GM19043 (cell line): Measurements from ENCODE around the gene ADGRG6.

Experiments
- ATAC-seq: cut with Tn5 transposase; IDR thresholded peaks from one replicate; pipeline ENCODE4 v1.9.1; 2021; ENCODE audit warnings: low read depth; ENCODE audit not compliant: unreplicated experiment

The ADGRG6 gene

DNA sequence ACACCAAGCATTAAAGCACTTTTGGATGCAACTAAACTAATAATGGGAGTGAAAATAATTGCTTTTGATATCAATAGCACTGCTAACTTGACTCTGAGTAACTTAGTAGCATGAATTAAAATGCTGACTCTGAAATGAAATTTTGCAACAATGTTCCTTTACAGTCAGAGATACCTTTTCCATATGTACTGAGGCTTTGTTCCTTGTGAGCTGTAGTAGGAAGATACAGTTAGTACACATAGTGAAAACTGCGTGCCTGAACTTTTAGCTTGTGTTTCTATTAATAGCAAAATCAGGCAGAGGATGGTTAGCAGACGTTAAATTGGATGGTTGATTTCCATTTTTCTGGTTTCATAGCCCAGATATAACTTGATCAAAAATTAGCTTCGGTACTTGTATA, 18.6 kb downstream of the ADGRG6 start:
- ATAC-seq = no peak

DNA sequence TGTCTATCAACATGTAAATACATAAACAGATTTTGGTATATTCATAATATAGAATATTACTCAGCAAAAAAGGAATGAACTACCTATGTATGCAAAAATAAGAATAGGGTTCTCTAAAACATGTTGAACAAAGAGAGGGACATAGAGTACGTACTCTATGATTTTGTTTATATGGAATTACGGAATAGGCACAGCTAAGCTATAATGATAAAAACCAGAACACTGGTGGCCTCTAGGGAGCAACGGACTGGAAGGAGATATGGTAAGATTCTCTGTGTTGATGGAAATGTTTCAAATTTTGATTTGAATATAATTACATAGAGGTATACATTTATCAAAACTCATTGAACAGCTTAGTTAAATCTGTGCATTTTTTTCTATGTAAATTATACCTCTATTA, 19.6 kb downstream of the ADGRG6 start:
- no peak for ATAC-seq

DNA sequence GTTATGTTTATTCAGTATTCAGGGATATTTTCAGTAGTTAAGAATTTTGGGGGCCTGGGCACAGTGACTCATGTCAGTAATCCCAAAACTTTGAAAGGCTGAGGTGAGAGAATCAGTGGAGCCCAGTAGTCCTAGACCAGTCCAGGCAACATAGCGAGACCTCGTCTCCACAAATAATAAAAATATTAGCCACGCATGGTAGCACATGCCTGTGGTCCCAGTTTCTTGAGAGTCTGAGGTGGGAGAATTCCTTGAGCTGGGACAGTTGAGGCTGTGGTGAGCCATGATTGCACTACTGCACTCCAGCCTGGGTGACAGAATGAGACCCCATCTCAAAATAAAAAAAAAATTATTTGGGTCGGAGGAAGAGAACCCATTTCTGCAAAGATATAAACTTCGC, 20.3 kb downstream of the ADGRG6 start:
- ATAC-seq = no peak

DNA sequence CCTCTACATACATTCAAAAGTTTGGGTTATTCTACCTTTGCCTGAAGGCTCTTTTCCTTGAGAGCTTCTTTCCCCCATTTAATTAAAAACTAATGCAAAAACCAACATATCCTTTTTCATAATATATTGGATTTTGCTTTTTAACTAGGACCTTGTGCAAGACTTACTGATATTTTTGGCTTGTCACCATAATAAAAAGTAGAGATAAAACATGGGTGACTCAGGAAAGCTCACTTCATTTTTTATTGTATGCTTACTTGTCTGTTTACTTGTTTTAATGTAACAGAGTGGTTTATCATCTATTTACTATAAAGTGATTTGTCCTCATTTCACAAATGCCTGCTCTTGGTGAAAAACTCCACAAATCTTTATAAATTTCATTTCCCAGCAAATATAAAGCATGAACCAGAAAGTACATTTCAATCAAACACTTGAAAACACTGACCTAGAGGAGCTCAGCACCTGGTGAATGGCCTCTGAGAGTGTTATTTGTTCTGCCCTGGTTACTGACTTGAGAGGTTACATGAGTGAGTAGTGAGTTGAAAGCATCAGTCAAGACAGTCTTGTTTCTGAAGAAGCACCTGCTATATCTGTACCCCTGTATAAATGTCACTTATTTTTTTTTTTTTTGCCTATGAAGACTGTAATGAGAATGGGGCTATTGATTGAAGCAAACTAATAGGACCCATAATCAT, 20.8 kb downstream of the ADGRG6 start:
- ATAC-seq = no peak

DNA sequence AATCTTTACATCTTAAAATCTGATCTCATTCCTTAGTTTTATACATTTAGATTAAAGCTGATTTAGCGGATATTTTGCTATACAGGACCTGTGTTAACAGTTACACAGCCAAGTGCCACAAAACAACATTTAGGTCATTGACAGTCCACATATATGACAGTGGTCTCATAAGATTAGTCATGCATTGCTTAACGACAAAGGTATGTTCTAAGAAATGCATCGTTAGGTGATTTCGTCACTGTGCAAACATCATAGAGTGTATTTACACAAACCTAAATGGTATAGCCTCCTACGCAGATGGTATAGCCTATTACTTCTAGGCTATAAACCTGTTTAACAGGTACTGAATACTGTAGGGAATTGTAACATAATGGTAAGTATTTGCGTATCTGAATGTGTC, 21.6 kb downstream of the ADGRG6 start:
- ATAC-seq = no peak

DNA sequence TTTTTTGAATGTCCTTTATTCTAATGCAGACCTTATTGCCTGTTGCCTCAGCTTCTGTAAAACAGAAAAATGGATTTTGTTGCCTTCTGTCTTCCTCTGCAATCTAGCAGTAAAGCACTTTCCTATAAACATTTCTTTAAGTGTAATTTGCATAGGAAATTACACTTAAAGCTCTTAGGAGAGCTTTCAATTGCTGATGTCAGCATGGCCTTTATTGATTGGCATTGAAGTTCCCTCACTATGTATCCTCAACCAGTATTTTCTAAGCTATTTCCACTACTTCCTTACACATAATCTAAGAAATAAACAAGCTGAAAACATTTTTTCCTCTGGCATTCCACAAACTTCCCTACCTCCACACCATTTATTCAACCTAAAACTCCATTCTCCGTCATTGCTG, 22.3 kb downstream of the ADGRG6 start:
- no peak for ATAC-seq

DNA sequence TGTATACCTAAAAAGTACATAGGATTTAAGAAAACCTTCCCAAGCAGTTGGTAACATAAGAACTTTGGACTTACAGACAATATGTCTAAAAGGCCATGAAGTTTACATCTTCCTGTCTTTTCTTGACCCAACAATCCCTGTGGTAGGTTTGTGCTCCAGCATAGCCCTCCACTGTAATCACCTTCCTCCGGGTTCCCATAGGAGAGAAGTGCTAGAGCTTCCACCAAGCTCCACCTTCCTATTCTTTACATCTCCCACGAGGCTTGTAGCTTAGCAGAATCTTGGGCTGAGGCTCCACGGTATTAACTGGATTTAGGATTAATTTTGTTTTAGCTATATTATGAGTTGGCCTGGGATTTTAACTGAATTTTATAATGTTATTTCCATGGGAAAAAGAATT, 23.3 kb downstream of the ADGRG6 start:
- no peak for ATAC-seq

GRCh38 chr6:142326540-142326939, 24.7 kb downstream of the ADGRG6 start:
- no peak for ATAC-seq

DNA sequence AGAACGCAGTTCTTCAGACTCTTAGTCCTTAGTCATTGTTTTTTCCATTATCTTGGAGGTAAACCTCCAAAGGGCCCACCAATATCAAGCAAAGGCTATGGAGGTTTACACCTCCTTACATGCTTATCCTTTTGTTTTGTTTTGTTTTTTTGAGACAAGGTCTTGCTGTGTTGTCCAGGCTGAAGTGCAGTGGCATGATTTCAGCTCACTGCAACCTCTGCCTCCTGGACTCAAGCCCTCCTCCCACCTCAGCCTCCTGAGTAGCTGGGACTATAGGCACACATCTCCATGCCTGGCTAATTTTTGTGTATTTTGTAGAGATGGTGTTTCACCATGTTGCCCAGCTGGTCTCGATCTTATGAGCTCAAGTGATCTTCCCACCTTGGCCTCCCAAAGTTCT, 26.3 kb downstream of the ADGRG6 start:
- no peak for ATAC-seq

GRCh38 chr6:142329486-142330113, 27.8 kb downstream of the ADGRG6 start:
- no peak for ATAC-seq

GRCh38 chr6:142331075-142331551, 29.3 kb downstream of the ADGRG6 start:
- no peak for ATAC-seq

DNA sequence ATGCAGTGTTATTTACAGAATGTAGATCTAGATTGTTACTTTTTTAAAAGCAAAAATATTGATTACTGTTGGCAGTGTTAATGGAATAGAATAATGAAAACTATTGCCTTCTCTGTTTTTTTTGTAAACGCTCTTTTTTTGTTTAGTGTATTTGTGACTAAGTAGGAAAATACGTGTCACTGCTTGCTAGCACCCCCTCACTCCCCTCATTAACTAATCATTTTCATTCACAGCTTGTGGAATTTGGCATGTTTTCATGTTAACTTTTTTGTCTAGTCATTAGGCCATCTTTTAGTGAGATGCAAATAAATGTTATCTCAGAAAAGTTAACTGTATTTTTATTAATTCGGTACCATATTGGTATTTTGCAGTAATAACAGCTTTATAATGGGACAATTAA, 29.8 kb downstream of the ADGRG6 start:
- ATAC-seq = no peak

DNA sequence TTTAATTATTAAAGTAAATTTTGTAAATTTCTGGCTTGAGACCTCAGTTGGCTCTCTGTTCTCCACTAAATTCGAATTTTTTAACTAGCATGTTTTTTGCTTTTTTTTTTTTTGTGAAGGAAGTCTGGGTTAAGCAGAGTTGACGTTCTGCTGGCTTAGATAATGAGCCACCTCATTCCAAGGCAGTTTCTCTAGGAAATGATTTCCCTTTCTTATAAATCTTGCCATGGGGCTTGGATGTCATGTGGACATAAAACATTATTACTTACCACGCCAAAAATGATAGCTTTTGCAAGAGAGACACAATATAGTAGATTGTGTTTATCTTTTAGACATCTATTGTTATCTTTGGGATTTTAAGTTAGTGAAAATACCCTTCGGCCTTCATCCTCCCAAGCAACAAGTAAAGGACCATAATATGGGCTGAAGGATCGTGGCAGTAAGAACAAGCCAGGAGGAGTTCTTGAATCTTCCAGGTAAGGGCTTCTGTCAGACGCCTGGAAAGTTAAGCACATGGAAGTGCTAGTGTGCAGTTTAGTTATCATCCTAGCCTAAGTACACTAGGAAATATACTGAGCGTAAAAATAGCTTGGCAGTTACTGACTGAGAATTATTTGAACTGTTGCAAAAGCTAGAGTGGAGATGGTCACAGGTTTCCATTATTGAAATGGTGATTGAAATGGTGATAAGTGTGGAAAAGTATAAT, 30.7 kb downstream of the ADGRG6 start:
- no peak for ATAC-seq

DNA sequence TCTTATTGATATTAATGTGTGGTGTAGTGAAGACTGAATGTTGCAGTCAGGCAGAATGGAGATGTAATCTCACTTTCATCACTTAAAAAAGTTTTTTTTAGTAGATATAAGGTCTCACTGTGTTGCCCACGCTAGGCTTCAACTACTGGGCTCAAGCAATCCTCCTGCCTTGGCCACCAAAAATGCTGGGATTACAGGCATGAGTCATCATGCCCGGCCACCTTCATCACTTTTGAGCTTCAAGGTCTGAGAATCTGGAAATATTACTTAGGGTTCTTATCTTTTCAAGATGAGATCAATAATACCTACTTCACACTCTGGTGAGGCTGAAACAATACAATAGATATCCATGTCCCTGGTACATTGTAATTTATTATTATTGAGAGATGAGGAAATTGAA, 31.6 kb downstream of the ADGRG6 start:
- no peak for ATAC-seq

DNA sequence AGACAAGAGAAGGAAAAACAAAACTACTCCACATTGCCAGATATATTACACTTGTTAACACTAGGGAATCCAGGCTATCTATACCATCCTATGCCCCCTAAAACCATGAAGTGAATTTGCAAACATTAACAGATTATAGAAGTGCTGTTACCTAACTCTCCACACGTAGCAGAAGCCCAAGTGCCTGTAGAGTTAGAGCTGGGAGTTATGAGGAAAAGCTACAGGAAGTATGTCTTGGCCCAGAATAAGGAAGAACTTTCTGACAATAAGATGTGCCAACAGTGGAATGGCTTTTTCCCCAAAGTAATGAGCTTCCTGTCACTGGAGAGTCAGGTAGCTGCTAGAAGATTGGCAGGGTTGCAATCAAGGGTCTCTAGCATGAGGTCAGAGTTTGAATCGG, 32.5 kb downstream of the ADGRG6 start:
- no peak for ATAC-seq

DNA sequence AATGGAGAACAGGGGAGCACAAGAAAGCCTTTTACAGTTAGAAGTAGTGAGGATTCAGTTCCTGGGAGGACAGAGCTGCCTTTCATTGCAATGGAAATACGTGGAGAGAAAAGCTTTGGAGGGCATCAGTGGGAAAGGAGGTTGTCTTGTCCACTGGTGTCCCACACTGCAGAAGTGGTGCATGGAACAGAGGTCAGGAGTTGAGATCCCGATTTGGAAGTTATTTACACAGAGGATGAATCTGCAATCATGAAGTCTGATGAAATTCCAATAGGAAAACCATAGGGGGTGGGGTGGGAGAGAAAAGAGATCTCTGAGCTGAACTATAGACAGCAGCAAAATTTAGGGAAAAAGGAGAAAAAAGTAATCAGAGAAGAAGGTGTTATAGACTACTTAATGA, 33.6 kb downstream of the ADGRG6 start:
- no peak for ATAC-seq

DNA sequence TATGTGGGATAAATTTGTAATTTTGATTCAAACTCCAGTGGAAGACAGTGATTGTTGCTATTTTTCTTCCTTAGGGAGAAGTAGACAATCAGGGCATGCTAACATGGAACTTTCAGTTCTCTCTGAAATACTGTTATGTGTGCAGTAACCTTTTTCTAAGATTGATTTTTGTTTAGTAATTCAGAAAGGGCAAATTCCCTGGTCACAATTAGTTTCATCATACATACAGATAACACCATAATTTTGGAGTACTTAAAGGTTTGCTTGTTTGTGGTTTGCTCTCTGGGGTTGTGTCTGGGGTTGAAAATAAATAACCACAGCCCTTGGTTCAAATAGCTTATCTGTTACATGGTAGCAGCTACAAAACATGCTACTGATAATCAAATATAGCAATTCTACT, 34.4 kb downstream of the ADGRG6 start:
- ATAC-seq = no peak

- ATAC-seq = no peak
These were observed 35.0 kb downstream of the ADGRG6 start for GRCh38 chr6:142336787-142337186.

DNA sequence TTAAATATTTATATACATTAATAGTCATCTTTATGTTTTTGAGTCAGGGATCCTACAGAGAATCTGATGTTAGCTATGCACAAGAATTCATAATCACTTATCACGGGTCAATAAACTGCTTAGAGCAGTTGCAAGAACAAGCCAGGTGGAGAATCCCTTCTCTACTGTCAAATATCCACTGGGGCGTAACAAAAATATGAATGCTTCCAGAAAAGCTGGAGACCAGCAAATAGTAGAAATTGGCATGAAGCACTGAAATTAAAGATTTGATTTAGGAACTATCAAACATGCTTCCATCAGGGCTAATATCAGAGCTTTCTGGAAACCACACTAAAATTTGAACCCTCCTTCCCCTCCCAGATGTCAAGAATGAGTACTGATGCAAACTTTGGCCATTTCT, 37.3 kb downstream of the ADGRG6 start:
- ATAC-seq = no peak

DNA sequence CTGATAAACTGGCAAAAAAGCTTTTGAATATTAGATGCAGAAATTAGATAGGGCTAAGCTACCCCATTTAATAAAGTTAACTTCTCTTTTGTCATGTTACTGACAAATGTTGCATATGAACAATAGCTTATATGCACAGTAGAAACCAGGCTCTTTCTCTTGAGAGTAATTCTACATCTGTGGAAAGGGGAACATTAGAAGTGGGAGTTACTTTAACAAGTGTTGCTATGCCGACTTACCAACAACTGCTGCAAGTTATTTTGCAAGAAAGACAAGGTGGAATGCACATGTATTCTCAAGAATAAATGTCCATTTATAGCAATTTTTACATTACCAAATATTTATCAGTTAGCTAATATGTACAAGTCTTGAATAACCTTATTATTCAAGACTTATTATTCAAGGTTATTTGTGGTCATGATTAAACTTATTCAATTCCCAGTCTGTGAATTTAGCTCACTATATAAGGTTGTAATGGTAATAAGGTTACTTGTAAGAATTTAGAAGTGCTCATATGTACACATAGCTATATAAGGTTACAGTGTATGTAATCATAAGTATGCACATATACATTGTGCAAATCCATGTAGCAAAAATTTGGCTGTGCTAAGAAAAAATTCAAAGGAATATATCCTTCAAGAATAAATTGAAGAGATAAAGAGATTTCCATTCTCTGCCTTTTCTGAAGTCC, 38.3 kb downstream of the ADGRG6 start:
- ATAC-seq = no peak

- no peak for ATAC-seq
These were observed 40.1 kb downstream of the ADGRG6 start for GRCh38 chr6:142341855-142342330.
